Measurements from ENCODE around the gene FAM162A. TPM values are rescaled to one million over a fixed set of nuclear protein-coding genes. Genes with fewer than 3 reads are reported as not detected.
A peak's percentile ranks its signal among the peaks of the same experiment; 100 is the strongest.

FAM162A gene
- total and polyA plus RNA-seq, 2 donors (not counting 3 experiments of a cell fraction or from before 2014, with no cell fraction given), result 12.6 to 23.4 TPM

- H3K27me3 ChIP-seq (ENCODE audit: control insufficient read depth in 2 of 2, insufficient read depth in 2 of 2, low read length in 2 of 2), result no peaks in the 10 kb centered on the region
- no peaks in the 10 kb centered on the region for H3K9me1 ChIP-seq (replicated peaks; ENCODE audit: control insufficient read depth, extremely low read depth, insufficient read depth, low read length)
- no peak overlapping the region for H3K4me3 ChIP-seq (replicated peaks in 1 of 3; ENCODE audit: insufficient read depth in 1 of 3, low read depth in 1 of 3, low read length in 3 of 3)
- H3K9ac ChIP-seq (replicated peaks; ENCODE audit: extremely low read depth, insufficient read depth, low read length), result no peak overlapping the region
- no peaks in the 10 kb centered on the region for H3K4me1 ChIP-seq (ENCODE audit: control insufficient read depth, extremely low read depth, insufficient read depth, low read length)
- intact Hi-C loops (cut with micrococcal nuclease), result loop anchor here (2.0 kb wide), 2 partner anchors 55 to 101 kb away; no protein-coding TSS in a partner anchor
- CTCF ChIA-PET, result interaction anchor here (0.8 to 2.5 kb wide), 8 partner anchors 10 to 221 kb away, joined by 3 to 33 read pairs (median 3); partner anchors contain the start of gene KPNA1
- no peak for FAIRE-seq
- BruUV-seq (replicated peaks), result no TSS peak
- no peaks in the 10 kb centered on the region for H3K9me3 ChIP-seq (replicated peaks; ENCODE audit: control insufficient read depth, insufficient read depth, low read length)
- H2AFZ ChIP-seq (ENCODE audit: low read depth, low read length), result no peak overlapping the region
- POLR2A ChIA-PET, result no interaction called here
- no peak for DNase-seq (ENCODE audit: low read depth, low spot score)
- H4K20me1 ChIP-seq (replicated peaks; ENCODE audit: control insufficient read depth, extremely low read depth, insufficient read depth, low read length), result no peaks in the 10 kb centered on the region
- dilution Hi-C loops (cut with MboI; ENCODE audit: extremely low pct_ligation_motif_present, low sequenced_read_pairs), result no loop called here
- TF ChIP-seq POLR2AphosphoS5 (IDR thresholded peaks at IDR 0.05; ENCODE audit: insufficient read depth, low read depth, low read length) (no peak), FOS (IDR thresholded peaks at IDR 0.05; ENCODE audit: borderline replicate concordance, insufficient read depth, low read length) (no peak), CTCF (IDR thresholded peaks at IDR 0.05; ENCODE audit: extremely low read depth in 1 of 2, insufficient read depth in 1 of 2, low read depth in 1 of 2, low read length in 2 of 2) (no peak)
- H3K79me2 ChIP-seq (ENCODE audit: control insufficient read depth, insufficient read depth, low read length), result peaks cover 6% of the 10 kb centered on the region
- no peak overlapping the region for H3K27ac ChIP-seq (ENCODE audit: insufficient read depth, low read depth, low read length)
- H3K4me2 ChIP-seq (ENCODE audit: insufficient read depth, low read length), result no peak overlapping the region
- peaks cover 11 to 19% of the 10 kb centered on the region in 2 experiments for H3K36me3 ChIP-seq (ENCODE audit: control insufficient read depth in 2 of 2, extremely low read depth in 1 of 2, insufficient read depth in 2 of 2, low read length in 2 of 2)
These were observed 73.7 kb downstream of the FAM162A start for GRCh38 chr3:122457706-122458105.

- no peak overlapping the region for H3K9ac ChIP-seq (replicated peaks; ENCODE audit: extremely low read depth, insufficient read depth, low read length)
These were observed 75.0 kb downstream of the FAM162A start for GRCh38 chr3:122458992-122459391.

More at GRCh38 chr3:122458992-122459391, 75.0 kb downstream of the FAM162A start:
- H4K20me1 ChIP-seq (replicated peaks; ENCODE audit: control insufficient read depth, extremely low read depth, insufficient read depth, low read length), result no peaks in the 10 kb centered on the region
- H3K36me3 ChIP-seq (ENCODE audit: control insufficient read depth in 2 of 2, extremely low read depth in 1 of 2, insufficient read depth in 2 of 2, low read length in 2 of 2), result peaks cover 6 to 20% of the 10 kb centered on the region in 2 experiments
- intact Hi-C loops (cut with micrococcal nuclease) (loop anchor here (1.0 to 2.0 kb wide), 3 partner anchors 54 to 220 kb away; no protein-coding TSS in a partner anchor), dilution Hi-C loops (cut with MboI; ENCODE audit: extremely low pct_ligation_motif_present, low sequenced_read_pairs) (no loop called here)
- no peaks in the 10 kb centered on the region for H3K9me3 ChIP-seq (replicated peaks; ENCODE audit: control insufficient read depth, insufficient read depth, low read length)
- H3K9me1 ChIP-seq (replicated peaks; ENCODE audit: control insufficient read depth, extremely low read depth, insufficient read depth, low read length), result no peaks in the 10 kb centered on the region
- BruUV-seq (replicated peaks), result no TSS peak
- H3K79me2 ChIP-seq (ENCODE audit: control insufficient read depth, insufficient read depth, low read length), result peaks cover 6% of the 10 kb centered on the region
- H3K4me1 ChIP-seq (ENCODE audit: control insufficient read depth, extremely low read depth, insufficient read depth, low read length), result no peaks in the 10 kb centered on the region
- H3K4me3 ChIP-seq (replicated peaks in 1 of 3; ENCODE audit: insufficient read depth in 1 of 3, low read depth in 1 of 3, low read length in 3 of 3), result no peak overlapping the region
- H3K27ac ChIP-seq (ENCODE audit: insufficient read depth, low read depth, low read length), result no peak overlapping the region
- TF ChIP-seq CTCF (IDR thresholded peaks at IDR 0.05; ENCODE audit: extremely low read depth in 1 of 2, insufficient read depth in 1 of 2, low read depth in 1 of 2, low read length in 2 of 2) (peak in 1 of 2 donors; percentile 3), POLR2AphosphoS5 (IDR thresholded peaks at IDR 0.05; ENCODE audit: insufficient read depth, low read depth, low read length) (no peak)
- H2AFZ ChIP-seq (ENCODE audit: low read depth, low read length), result no peak overlapping the region
- ChIA-PET CTCF (interaction anchor here (0.7 to 2.0 kb wide), 3 partner anchors 34 to 220 kb away, joined by 3 to 33 read pairs (median 3); no protein-coding TSS in a partner anchor), POLR2A (no interaction called here)
- no peak overlapping the region for H3K4me2 ChIP-seq (ENCODE audit: insufficient read depth, low read length)
- FAIRE-seq (peak; percentile 21), DNase-seq (ENCODE audit: low read depth, low spot score) (peak; percentile 51)
- no peaks in the 10 kb centered on the region for H3K27me3 ChIP-seq (ENCODE audit: control insufficient read depth in 2 of 2, insufficient read depth in 2 of 2, low read length in 2 of 2)

Measured in endothelial cell of umbilical vein (primary cell).